DOHH2 (cell line): ENCODE results near the gene SLC1A5.

Experiments used
- H3F3A ChIP-seq: fragments of 200-600 bp; sonication (generic), shearing (Covaris generic); 2 replicates; pipeline ENCODE4 v1.6.0; 2016; ENCODE audit warnings: antibody characterized with exemption, mild to moderate bottlenecking; ENCODE audit not compliant: control insufficient read depth, insufficient read depth
- H3K27ac ChIP-seq: fragments of 200-600 bp; sonication (generic); 2 replicates; pipeline ENCODE4 v1.5.1; 2014; ENCODE audit warnings: low read depth, mild to moderate bottlenecking, low read length, moderate library complexity
- H3K27me3 ChIP-seq: fragments of 200-600 bp; sonication (generic); 2 replicates; pipeline ENCODE4 v1.6.1; 2014; ENCODE audit warnings: mild to moderate bottlenecking, low read length, mixed read lengths; ENCODE audit not compliant: control insufficient read depth
- H3K36me3 ChIP-seq: fragments of 200-600 bp; sonication (generic); 2 replicates; pipeline ENCODE4 v1.6.1; 2014; ENCODE audit warnings: mild to moderate bottlenecking, low read length, moderate library complexity, mixed read lengths; ENCODE audit not compliant: control insufficient read depth
- H3K4me1 ChIP-seq: fragments of 200-600 bp; sonication (generic); 2 replicates; pipeline ENCODE4 v1.6.1; 2014; ENCODE audit warnings: mild to moderate bottlenecking, low read length, mixed read lengths; ENCODE audit not compliant: control insufficient read depth
- H3K4me2 ChIP-seq: fragments of 200-600 bp; sonication (generic); 2 replicates; pipeline ENCODE4 v1.6.0; 2014; ENCODE audit warnings: mild to moderate bottlenecking, low read length, moderate library complexity
- H3K4me3 ChIP-seq: fragments of 200-600 bp; sonication (generic); 2 replicates; pipeline ENCODE4 v1.5.1; 2014; ENCODE audit warnings: mild to moderate bottlenecking, low read length, mixed read lengths
- H3K79me2 ChIP-seq: fragments of 200-600 bp; sonication (generic); 2 replicates; pipeline ENCODE4 v1.6.1; 2014; ENCODE audit warnings: mild to moderate bottlenecking, low read length, mixed read lengths; ENCODE audit not compliant: control insufficient read depth
- H3K9me2 ChIP-seq: fragments of 200-600 bp; sonication (generic); replicated peaks from 2 replicates; pipeline ENCODE4 v1.6.1; 2014; ENCODE audit warnings: mild to moderate bottlenecking, low read length, mixed read lengths; ENCODE audit not compliant: control insufficient read depth
- H3K9me3 ChIP-seq: fragments of 200-600 bp; sonication (generic); 2 replicates; pipeline ENCODE4 v1.6.1; 2014; ENCODE audit warnings: antibody characterized with exemption, low read length, mixed read lengths; ENCODE audit not compliant: control insufficient read depth, insufficient read depth
- H4K20me1 ChIP-seq: fragments of 200-600 bp; sonication (generic); 2 replicates; pipeline ENCODE4 v1.6.0; 2014; ENCODE audit warnings: low read depth, mild to moderate bottlenecking, antibody characterized with exemption, low read length, moderate library complexity; ENCODE audit not compliant: control insufficient read depth, insufficient read depth
- CTCF ChIP-seq: fragments of 200-600 bp; sonication (generic); IDR thresholded peaks from one replicate; pipeline ENCODE4 v1.5.1; 2014; ENCODE audit warnings: antibody characterized with exemption, mild to moderate bottlenecking, low read depth, low read length; ENCODE audit not compliant: poor library complexity, severe bottlenecking
- EZH2phosphoT487 ChIP-seq: fragments of 200-600 bp; sonication (generic); IDR thresholded peaks from 2 replicates; pipeline ENCODE4 v1.6.1; 2017; ENCODE audit warnings: borderline replicate concordance, mild to moderate bottlenecking, antibody characterized with exemption, low read length, moderate library complexity, mixed read lengths

SLC1A5 gene

DNA sequence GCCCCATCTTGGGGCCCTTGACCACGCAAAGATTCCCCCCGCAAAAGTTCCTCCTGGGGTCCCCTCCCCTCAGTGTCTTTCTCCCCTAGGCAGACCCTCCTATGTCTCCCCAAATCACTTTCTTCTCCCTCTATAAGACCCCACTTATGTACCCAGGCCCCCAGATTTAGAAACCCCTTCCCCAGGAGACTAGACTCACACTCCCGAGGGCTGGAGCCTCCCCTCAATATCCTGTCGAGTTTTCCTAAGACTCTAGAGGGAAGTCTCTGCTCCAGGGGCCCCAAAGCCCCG, 1.4 kb downstream of the SLC1A5 start:
- H3F3A ChIP-seq = 0 out of 2 replicates have a peak, but pooled peaks cover 2% of the 10 kb centered on the region
- peaks cover 63% of the 10 kb centered on the region for H3K79me2 ChIP-seq
- H3K4me2 ChIP-seq = peak overlapping the region; percentile 87
- H4K20me1 ChIP-seq = peaks cover 25% of the 10 kb centered on the region; the same call in 1 of the 2 replicates
- H3K9me2 ChIP-seq = no peaks in the 10 kb centered on the region
- H3K27me3 ChIP-seq = peaks cover 2% of the 10 kb centered on the region; the same call in 1 of the 2 replicates
- H3K4me1 ChIP-seq = peaks cover 36% of the 10 kb centered on the region
- TF ChIP-seq EZH2phosphoT487 = no peak
- no peak for TF ChIP-seq CTCF
- H3K4me3 ChIP-seq = peak overlapping the region; percentile 90
- peaks cover 62% of the 10 kb centered on the region for H3K36me3 ChIP-seq
- no peaks in the 10 kb centered on the region; the same call in 1 of the 2 replicates for H3K9me3 ChIP-seq
- peak overlapping the region; percentile 89 for H3K27ac ChIP-seq

- H3K9me2 ChIP-seq = no peaks in the 10 kb centered on the region
- H3K27me3 ChIP-seq = no peaks in the 10 kb centered on the region
- 0 out of 2 replicates have a peak, but pooled peaks cover 2% of the 10 kb centered on the region for H3F3A ChIP-seq
- TF ChIP-seq EZH2phosphoT487 (no peak), CTCF (no peak)
- H3K4me2 ChIP-seq = peak overlapping the region; percentile 87
- peaks cover 25% of the 10 kb centered on the region; the same call in 1 of the 2 replicates for H4K20me1 ChIP-seq
- peaks cover 69% of the 10 kb centered on the region for H3K79me2 ChIP-seq
- H3K9me3 ChIP-seq = no peaks in the 10 kb centered on the region; the same call in 1 of the 2 replicates
- peaks cover 32% of the 10 kb centered on the region for H3K4me1 ChIP-seq
- peak overlapping the region; percentile 89 for H3K27ac ChIP-seq
- peaks cover 68% of the 10 kb centered on the region for H3K36me3 ChIP-seq
- peak overlapping the region; percentile 90 for H3K4me3 ChIP-seq
These were observed 2.0 kb downstream of the SLC1A5 start for GRCh38 chr19:46786236-46787039.

DNA sequence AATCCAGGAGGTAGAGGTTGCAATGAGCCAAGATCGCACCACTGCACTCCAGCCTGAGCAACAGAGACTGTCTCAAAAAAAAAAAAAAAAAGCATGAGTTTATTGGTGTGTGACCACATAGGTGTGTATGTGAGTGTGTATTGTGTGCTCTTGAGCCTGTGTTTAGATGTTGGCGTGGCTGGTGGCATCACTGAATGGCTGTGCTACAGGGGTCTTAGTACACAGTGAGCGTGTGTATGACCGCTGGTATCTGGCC, 2.5 kb downstream of the SLC1A5 start:
- H3K4me2 ChIP-seq = peak overlapping the region; percentile 87
- H3K9me2 ChIP-seq = no peaks in the 10 kb centered on the region
- TF ChIP-seq CTCF (no peak), EZH2phosphoT487 (no peak)
- H3K27me3 ChIP-seq = no peaks in the 10 kb centered on the region
- peaks cover 71% of the 10 kb centered on the region for H3K79me2 ChIP-seq
- H3K4me3 ChIP-seq = peak overlapping the region; percentile 90
- peaks cover 72% of the 10 kb centered on the region for H3K36me3 ChIP-seq
- peaks cover 25% of the 10 kb centered on the region; the same call in 1 of the 2 replicates for H4K20me1 ChIP-seq
- H3F3A ChIP-seq = 0 out of 2 replicates have a peak, but pooled peaks cover 2% of the 10 kb centered on the region
- peak overlapping the region; percentile 89 for H3K27ac ChIP-seq
- H3K9me3 ChIP-seq = no peaks in the 10 kb centered on the region; the same call in 1 of the 2 replicates
- peaks cover 32% of the 10 kb centered on the region for H3K4me1 ChIP-seq
